Kidney (tissue), 2 donors: ENCODE data around the gene AKIRIN1. TPM values are rescaled to one million over a fixed set of nuclear protein-coding genes. Genes with fewer than 3 reads are reported as not detected.

Experiments used
- polyA plus RNA-seq: library from polyadenylated mRNA; stranded (reverse); fragments of 350-450 nt; fragmentation: Illumina TruSeq; extraction: RNeasy Lipid Tissue Mini Kit (QIAGEN cat#74804); gene quantifications from one replicate; pipeline ENCODE4 v1.2.3, GENCODE V29; 2014; ENCODE audit warnings: low read depth, low replicate concordance; ENCODE audit not compliant: insufficient read depth
- total RNA-seq: library from RNA; stranded (reverse); fragmentation: NEBNext Ultra II Directional; extraction: Animal tissue kit (Norgen Biotek cat#: 25700); gene quantifications from one replicate; pipeline ENCODE4 v1.2.1, GENCODE V29; 2021
- donor health status: DM: yes; HTN: yes; CAD: no.

Gene AKIRIN1
- total and polyA plus RNA-seq, 2 donors from 2014 or later, result 40.7 to 56.9 TPM

Other genes with a start within 250 kb of the AKIRIN1 start
- 27.3 TPM for gene RRAGC, start 131.5 kb upstream of the AKIRIN1 start, total RNA-seq
- gene RRAGC, start 131.5 kb upstream of the AKIRIN1 start, polyA plus RNA-seq, result 22.9 TPM
- 31.1 TPM for gene MYCBP, start 117.9 kb upstream of the AKIRIN1 start, total RNA-seq
- 20.6 TPM for gene MYCBP, start 117.9 kb upstream of the AKIRIN1 start, polyA plus RNA-seq
- gene GJA9, start 109.7 kb upstream of the AKIRIN1 start, total RNA-seq, result not detected
- not detected for gene GJA9, start 109.7 kb upstream of the AKIRIN1 start, polyA plus RNA-seq
- gene RHBDL2, start 49.4 kb upstream of the AKIRIN1 start, total RNA-seq, result 2.1 TPM
- 0.34 TPM for gene RHBDL2, start 49.4 kb upstream of the AKIRIN1 start, polyA plus RNA-seq
- gene NDUFS5, start 35.1 kb downstream of the AKIRIN1 start, total RNA-seq, result 174 TPM
- gene NDUFS5, start 35.1 kb downstream of the AKIRIN1 start, polyA plus RNA-seq, result 1,037 TPM
- 387 TPM for gene MACF1, start 213.4 kb downstream of the AKIRIN1 start, total RNA-seq
- 65.7 TPM for gene MACF1, start 213.4 kb downstream of the AKIRIN1 start, polyA plus RNA-seq